HG03097 (cell line): ENCODE data around the gene AHSG.

Source experiments
- ATAC-seq: cut with Tn5 transposase; IDR thresholded peaks from one replicate; pipeline ENCODE4 v1.9.1; 2021; ENCODE audit not compliant: unreplicated experiment, low FRiP score

AHSG gene

GRCh38 chr3:186592682-186593081 lies 20.2 kb upstream of the AHSG start:
- ATAC-seq: no peak

- ATAC-seq: no peak
These were observed 19.0 kb upstream of the AHSG start for GRCh38 chr3:186593862-186594261.

GRCh38 chr3:186594591-186595113 lies 18.2 kb upstream of the AHSG start:
- ATAC-seq: no peak

- no peak for ATAC-seq
These were observed 16.1 kb upstream of the AHSG start for GRCh38 chr3:186596568-186597287.

GRCh38 chr3:186598108-186598784 lies 14.6 kb upstream of the AHSG start:
- no peak for ATAC-seq

GRCh38 chr3:186598794-186599141 lies 14.1 kb upstream of the AHSG start:
- no peak for ATAC-seq

GRCh38 chr3:186599142-186599784 lies 13.6 kb upstream of the AHSG start:
- ATAC-seq: no peak

GRCh38 chr3:186599785-186600166 lies 13.1 kb upstream of the AHSG start:
- ATAC-seq: no peak

GRCh38 chr3:186600896-186601295 lies 12.0 kb upstream of the AHSG start:
- no peak for ATAC-seq

GRCh38 chr3:186603159-186603558 lies 9.7 kb upstream of the AHSG start:
- ATAC-seq: no peak

- ATAC-seq: no peak
These were observed 7.8 kb upstream of the AHSG start for GRCh38 chr3:186605078-186605477.

GRCh38 chr3:186605561-186606545 lies 7.0 kb upstream of the AHSG start:
- ATAC-seq: no peak

- ATAC-seq: no peak
These were observed 4.1 kb upstream of the AHSG start for GRCh38 chr3:186608624-186609215.

GRCh38 chr3:186609247-186609868 lies 3.5 kb upstream of the AHSG start:
- ATAC-seq: no peak

GRCh38 chr3:186612065-186612464 lies 795 bp upstream of the AHSG start:
- ATAC-seq: no peak

GRCh38 chr3:186613637-186614265 lies 891 bp downstream of the AHSG start:
- ATAC-seq: no peak

GRCh38 chr3:186614266-186614596 lies 1.4 kb downstream of the AHSG start:
- no peak for ATAC-seq

- ATAC-seq: no peak
These were observed 2.0 kb downstream of the AHSG start for GRCh38 chr3:186614597-186615483.

GRCh38 chr3:186616299-186616617 lies 3.4 kb downstream of the AHSG start:
- ATAC-seq: no peak
